Type B pancreatic cell (in vitro differentiated cells): Measurements from ENCODE around the gene YWHAE. TPM values are rescaled to one million over a fixed set of nuclear protein-coding genes. Genes with fewer than 3 reads are reported as not detected.

ENCODE experiments used
- DNase-seq: peaks from one replicate; pipeline ENCODE4 v3.0.0; 2021; ENCODE audit warnings: mixed read lengths; ENCODE audit not compliant: unreplicated experiment; ENCODE audit errors: extremely low spot score
- H3K27ac Mint-ChIP-seq: 2 replicates; pipeline ENCODE4 v1.8.0; 2021; ENCODE audit warnings: mild to moderate bottlenecking, mixed read lengths
- H3K27me3 Mint-ChIP-seq: 2 replicates; pipeline ENCODE4 v1.8.0; 2021; ENCODE audit warnings: mixed read lengths
- H3K36me3 Mint-ChIP-seq: 2 replicates; pipeline ENCODE4 v1.8.0; 2021; ENCODE audit warnings: mixed read lengths
- H3K4me1 Mint-ChIP-seq: one replicate; pipeline ENCODE4 v1.8.0; 2021; ENCODE audit warnings: mixed read lengths; ENCODE audit not compliant: unreplicated experiment
- H3K4me3 Mint-ChIP-seq: 2 replicates; pipeline ENCODE4 v1.8.0; 2021; ENCODE audit warnings: mild to moderate bottlenecking, mixed read lengths
- H3K9me3 Mint-ChIP-seq: 2 replicates; pipeline ENCODE4 v1.8.0; 2021; ENCODE audit warnings: mixed read lengths
- CTCF ChIP-seq: fragments of 200-600 bp; sonication (generic); conservative IDR thresholded peaks from 2 replicates; pipeline ENCODE4 v1.5.0; 2021; ENCODE audit warnings: antibody characterized with exemption, mild to moderate bottlenecking
- total RNA-seq: library from RNA; stranded (reverse); gene quantifications from 2 replicates; pipeline ENCODE4 v1.2.1, GENCODE V29; 2021; ENCODE audit warnings: low replicate concordance

YWHAE gene
- total RNA-seq, 1 donor from 2014 or later, result 773 TPM

- Mint-ChIP-seq H3K27me3 (no peaks in the 10 kb centered on the region), H3K27ac (peak overlapping the region; percentile 68), H3K4me1 (peaks cover 22% of the 10 kb centered on the region), H3K9me3 (no peaks in the 10 kb centered on the region), H3K4me3 (no peak overlapping the region), H3K36me3 (peaks cover 18% of the 10 kb centered on the region)
- no peak for DNase-seq
- TF ChIP-seq CTCF, result no peak
These were observed 32.7 kb downstream of the YWHAE start for GRCh38 chr17:1367351-1367745.

GRCh38 chr17:1366234-1366633, 33.8 kb downstream of the YWHAE start:
- TF ChIP-seq CTCF, result no peak
- Mint-ChIP-seq H3K27ac (no peak overlapping the region), H3K36me3 (peaks cover 21% of the 10 kb centered on the region), H3K9me3 (no peaks in the 10 kb centered on the region), H3K4me1 (peaks cover 23% of the 10 kb centered on the region), H3K4me3 (no peak overlapping the region), H3K27me3 (no peaks in the 10 kb centered on the region)
- DNase-seq, result no peak

- Mint-ChIP-seq H3K27ac (peak overlapping the region; percentile 29), H3K4me3 (no peak overlapping the region), H3K9me3 (no peaks in the 10 kb centered on the region), H3K36me3 (peaks cover 24% of the 10 kb centered on the region), H3K27me3 (no peaks in the 10 kb centered on the region), H3K4me1 (peaks cover 23% of the 10 kb centered on the region)
- no peak for DNase-seq
- TF ChIP-seq CTCF, result peak; percentile 93
These were observed 34.5 kb downstream of the YWHAE start for GRCh38 chr17:1365445-1366039.

GRCh38 chr17:1362964-1363363, 37.1 kb downstream of the YWHAE start:
- peaks cover 26% of the 10 kb centered on the region for H3K36me3 Mint-ChIP-seq
- peaks cover 26% of the 10 kb centered on the region for H3K4me1 Mint-ChIP-seq
- peak overlapping the region; percentile 13 for H3K27ac Mint-ChIP-seq
- no peaks in the 10 kb centered on the region for H3K27me3 Mint-ChIP-seq
- H3K9me3 Mint-ChIP-seq, result no peaks in the 10 kb centered on the region
- no peak for DNase-seq
- no peak for TF ChIP-seq CTCF
- no peak overlapping the region for H3K4me3 Mint-ChIP-seq

- no peak for TF ChIP-seq CTCF
- H3K36me3 Mint-ChIP-seq, result peaks cover 29% of the 10 kb centered on the region
- no peaks in the 10 kb centered on the region for H3K9me3 Mint-ChIP-seq
- H3K4me1 Mint-ChIP-seq, result peaks cover 20% of the 10 kb centered on the region
- no peaks in the 10 kb centered on the region for H3K27me3 Mint-ChIP-seq
- DNase-seq, result no peak
- H3K27ac Mint-ChIP-seq, result peak overlapping the region; percentile 13
- no peak overlapping the region for H3K4me3 Mint-ChIP-seq
These were observed 37.8 kb downstream of the YWHAE start for GRCh38 chr17:1362065-1362848.
